Aorta (tissue), 5 donors: ENCODE results near the gene LIM2. TPM values are rescaled to one million over a fixed set of nuclear protein-coding genes. Genes with fewer than 3 reads are reported as not detected.
A peak's percentile ranks its signal among the peaks of the same experiment; 100 is the strongest.

ENCODE experiments used
- ATAC-seq: fragments of 200-7000 bp; cut with Tn5 transposase; one replicate; pipeline ENCODE4 v1.9.1; 2022; ENCODE audit warnings: moderate library complexity; ENCODE audit not compliant: low FRiP score
- DNase-seq, 2 donors: peaks; one replicate each; pipeline ENCODE4 v3.0.0-alpha.2; 2020
- H3K27ac ChIP-seq, 2 donors: one replicate each; pipeline ENCODE4 v1.5.1; 2013; ENCODE audit warnings: low read length in 2 of 2, mild to moderate bottlenecking in 2 of 2, moderate library complexity in 2 of 2, control low read depth in 1 of 2, inconsistent platforms in 1 of 2, low read depth in 1 of 2
- H3K27me3 ChIP-seq, 2 donors: one replicate each; pipeline ENCODE4 v1.6.1; 2013; ENCODE audit warnings: control low read depth in 1 of 2, low read length in 1 of 2, mild to moderate bottlenecking in 1 of 2, moderate library complexity in 1 of 2; ENCODE audit not compliant: insufficient read depth in 2 of 2, control insufficient read depth in 1 of 2
- H3K36me3 ChIP-seq, 2 donors: one replicate each; pipeline ENCODE4 v1.6.1; 2013; ENCODE audit warnings: control low read depth in 1 of 2, low read length in 1 of 2, mild to moderate bottlenecking in 1 of 2; ENCODE audit not compliant: insufficient read depth in 2 of 2, control insufficient read depth in 1 of 2
- H3K4me1 ChIP-seq, 2 donors: one replicate each; pipeline ENCODE4 v1.6.1; 2013; ENCODE audit warnings: low read length in 2 of 2, control low read depth in 1 of 2, mild to moderate bottlenecking in 1 of 2, moderate library complexity in 1 of 2; ENCODE audit not compliant: insufficient read depth in 2 of 2, control insufficient read depth in 1 of 2
- H3K4me3 ChIP-seq, 2 donors: one replicate each; pipeline ENCODE4 v1.5.1; 2013; ENCODE audit warnings: low read length in 2 of 2, control low read depth in 1 of 2, mild to moderate bottlenecking in 1 of 2
- H3K9me3 ChIP-seq: one replicate; pipeline ENCODE4 v1.6.1; 2013; ENCODE audit warnings: mild to moderate bottlenecking, low read length; ENCODE audit not compliant: control insufficient read depth
- WGBS, 2 donors: extraction: QIAGEN DNeasy Blood & Tissue Kit; methylation state at CpG; one replicate each; pipeline ENCODE4 v1.1.7; 2013; 5-methylcytosine and 5-hydroxymethylcytosine counted together
- intact Hi-C, 2 donors: fragments of 100-400 bp; cut with DNase I; formaldehyde crosslinking; loops; one replicate each; pipeline versions ENCODE4 v1.14.2 to v1.15.0; 2022
- polyA plus RNA-seq, 2 donors: library from polyadenylated mRNA; stranded (reverse); fragments of 200-250 nt; gene quantifications; one replicate each; pipeline ENCODE4 v1.2.3, GENCODE V29; 2013
- total RNA-seq, 2 donors: library from RNA; stranded (reverse); fragmentation: NEBNext Ultra II Directional; extraction: Animal tissue kit (Norgen Biotek cat#: 25700); gene quantifications; one replicate each; pipeline ENCODE4 v1.2.1, GENCODE V29; 2021
- donor health status: healthy with polysubstance abuse.
- donor health status: Bipolar disorder and iron deficiency.
- donor health status: DM: no; HTN: no; CAD: no.
- donor health status: DM: no; HTN: no; CAD: no.
- donor health status: DM: yes; HTN: yes; CAD: no.

LIM2 gene
- total and polyA plus RNA-seq, 4 donors = not detected

DNA sequence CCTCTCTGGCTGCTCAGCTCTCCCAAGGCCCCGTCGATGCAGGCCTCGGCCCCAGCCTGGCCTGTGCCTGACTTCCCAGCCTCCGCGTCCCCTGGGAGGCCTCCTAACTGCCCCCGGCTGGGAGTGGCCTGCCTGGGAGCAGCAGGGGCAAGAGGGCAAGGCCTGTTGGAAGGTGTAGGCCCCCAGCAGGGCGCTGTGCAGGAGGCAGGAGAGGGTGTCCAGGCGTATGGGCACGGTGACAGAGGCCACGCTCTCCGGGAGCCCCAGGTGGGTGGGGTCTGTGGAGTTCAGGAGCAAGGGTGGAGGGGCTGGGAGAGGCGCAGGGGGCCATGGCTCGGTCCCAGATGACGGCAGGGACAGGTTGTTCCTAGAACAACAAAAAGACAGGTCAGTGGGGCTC, 1.4 kb upstream of the LIM2 start:
- ATAC-seq (no peak), DNase-seq (no peak)
- 66 to 77% methylated on average over 11 to 14 of the region's 14 CpGs for WGBS, 2 donors
- Histone ChIP-seq H3K27ac (no peak overlapping the region), H3K4me3 (no peak overlapping the region), H3K36me3 (no peaks in the 10 kb centered on the region), H3K9me3 (no peaks in the 10 kb centered on the region), H3K4me1 (no peaks in the 10 kb centered on the region), H3K27me3 (no peaks in the 10 kb centered on the region)
- intact Hi-C loops = no loop called here

DNA sequence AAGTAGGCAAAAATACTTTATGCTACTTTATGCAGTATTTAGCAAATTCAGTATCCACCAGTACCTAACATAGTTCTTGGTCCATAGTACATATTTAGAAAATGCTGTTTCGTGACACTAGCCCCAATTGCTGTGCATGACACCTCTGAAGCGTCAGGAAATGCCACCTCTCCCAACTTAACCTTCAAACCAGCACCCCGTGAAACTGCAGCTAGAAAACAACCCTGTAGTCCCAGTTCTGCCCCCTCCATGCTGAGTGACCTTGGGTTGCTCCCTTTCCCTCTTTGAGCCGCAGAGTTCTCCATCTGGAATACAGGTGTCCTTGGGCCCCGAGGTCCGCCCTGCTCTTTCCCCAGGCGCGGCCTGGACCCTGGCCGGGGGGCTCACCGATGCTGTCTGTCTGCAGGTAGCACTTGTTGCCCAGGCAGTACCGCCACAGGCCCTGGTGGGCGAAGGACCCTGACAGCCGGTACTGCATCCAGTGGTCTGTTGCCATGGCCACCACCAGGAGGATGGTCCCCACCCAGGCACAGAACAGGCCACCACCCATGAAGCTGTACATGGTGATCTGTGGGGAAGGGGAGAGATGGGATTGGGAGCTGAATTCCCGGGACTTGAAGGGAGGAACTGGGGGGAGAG, 773 bp downstream of the LIM2 start:
- ATAC-seq (no peak), DNase-seq (no peak)
- WGBS, 2 donors = 88 to 89% methylated on average over 14 of the region's 14 CpGs
- H3K27me3 ChIP-seq = no peaks in the 10 kb centered on the region
- no peak overlapping the region for H3K4me3 ChIP-seq
- H3K4me1 ChIP-seq = no peaks in the 10 kb centered on the region
- no peaks in the 10 kb centered on the region for H3K9me3 ChIP-seq
- intact Hi-C loops = no loop called here
- H3K27ac ChIP-seq = no peak overlapping the region
- H3K36me3 ChIP-seq = no peaks in the 10 kb centered on the region

DNA sequence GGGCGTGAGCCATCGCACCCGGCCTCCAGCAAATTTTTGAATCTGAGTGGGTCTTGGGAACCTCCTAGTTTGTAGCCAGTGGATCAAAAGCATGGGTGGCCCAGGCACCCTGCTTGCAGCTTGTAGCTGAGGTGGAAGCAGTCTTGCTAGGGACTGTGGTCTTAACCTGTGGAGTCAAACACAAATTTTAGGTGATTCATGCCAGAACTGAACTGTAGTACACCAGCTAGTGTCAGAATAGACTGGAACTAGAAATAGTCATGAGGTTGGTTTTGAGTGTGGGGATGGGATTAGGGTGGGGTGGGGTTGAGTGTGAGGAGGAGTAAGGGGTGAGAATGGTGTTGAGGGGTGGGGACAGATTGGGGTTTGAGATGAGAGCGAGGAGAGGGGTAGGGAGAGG, 5.8 kb downstream of the LIM2 start:
- Histone ChIP-seq H3K9me3 (peaks cover 2% of the 10 kb centered on the region), H3K4me1 (no peaks in the 10 kb centered on the region), H3K4me3 (no peak overlapping the region), H3K27ac (no peak overlapping the region), H3K36me3 (no peaks in the 10 kb centered on the region), H3K27me3 (no peaks in the 10 kb centered on the region)
- WGBS, 2 donors = 92 to 94% methylated on average over 4 of the region's 4 CpGs
- intact Hi-C loops = no loop called here
- no peak for ATAC-seq
- no peak for DNase-seq

DNA sequence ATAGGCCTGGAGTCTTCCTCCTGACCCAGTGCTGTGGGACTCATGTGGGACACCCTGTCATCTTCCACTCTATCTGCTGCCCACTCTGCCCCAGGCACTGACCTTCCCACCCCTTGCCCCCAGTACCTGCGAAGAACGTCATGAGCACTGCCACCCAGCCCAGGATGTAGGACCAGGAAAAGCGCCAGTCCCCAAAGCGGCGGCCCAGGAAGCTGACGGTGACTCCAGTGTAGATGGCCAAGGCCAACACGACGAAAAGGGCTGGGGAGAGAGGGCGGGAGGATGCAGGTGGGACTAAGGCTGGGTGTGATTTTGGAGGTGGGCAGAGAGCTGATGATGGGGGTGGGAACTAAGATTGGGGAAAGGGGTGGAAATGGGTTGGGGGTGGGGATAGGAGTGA, 7.4 kb downstream of the LIM2 start:
- H3K27me3 ChIP-seq = no peaks in the 10 kb centered on the region
- H3K4me1 ChIP-seq = no peaks in the 10 kb centered on the region
- WGBS, 2 donors = 89 to 94% methylated on average over 9 of the region's 9 CpGs
- DNase-seq (peak in 1 of 2 donors; percentile 61), ATAC-seq (no peak)
- intact Hi-C loops = no loop called here
- H3K27ac ChIP-seq = no peak overlapping the region
- H3K36me3 ChIP-seq = no peaks in the 10 kb centered on the region
- H3K9me3 ChIP-seq = peaks cover 2% of the 10 kb centered on the region
- no peak overlapping the region for H3K4me3 ChIP-seq

DNA sequence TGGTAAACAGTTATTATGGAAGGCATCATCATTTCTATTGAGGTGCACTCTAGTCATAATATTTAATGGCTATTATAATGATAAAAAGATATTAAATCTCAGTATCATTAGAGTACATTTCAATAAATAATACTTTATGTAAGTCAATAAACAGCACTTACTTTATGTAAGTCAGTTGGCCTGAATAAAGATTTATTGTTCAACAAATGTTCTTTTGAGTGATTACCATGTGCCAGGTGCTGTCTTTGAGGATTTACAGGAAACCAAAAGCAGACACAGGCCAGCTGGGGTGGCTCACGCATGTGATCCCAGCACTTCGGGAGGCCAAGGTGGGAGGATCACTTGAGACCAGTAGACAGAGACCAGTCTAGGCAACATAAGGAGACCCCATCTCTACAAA, 10.4 kb downstream of the LIM2 start:
- Histone ChIP-seq H3K9me3 (peaks cover 2% of the 10 kb centered on the region), H3K4me3 (no peak overlapping the region), H3K36me3 (no peaks in the 10 kb centered on the region), H3K27me3 (no peaks in the 10 kb centered on the region), H3K27ac (no peak overlapping the region), H3K4me1 (no peaks in the 10 kb centered on the region)
- 89 to 91% methylated on average over 2 of the region's 2 CpGs for WGBS, 2 donors
- no peak for ATAC-seq
- intact Hi-C loops = no loop called here
- DNase-seq = peak in 1 of 2 donors; percentile 9

DNA sequence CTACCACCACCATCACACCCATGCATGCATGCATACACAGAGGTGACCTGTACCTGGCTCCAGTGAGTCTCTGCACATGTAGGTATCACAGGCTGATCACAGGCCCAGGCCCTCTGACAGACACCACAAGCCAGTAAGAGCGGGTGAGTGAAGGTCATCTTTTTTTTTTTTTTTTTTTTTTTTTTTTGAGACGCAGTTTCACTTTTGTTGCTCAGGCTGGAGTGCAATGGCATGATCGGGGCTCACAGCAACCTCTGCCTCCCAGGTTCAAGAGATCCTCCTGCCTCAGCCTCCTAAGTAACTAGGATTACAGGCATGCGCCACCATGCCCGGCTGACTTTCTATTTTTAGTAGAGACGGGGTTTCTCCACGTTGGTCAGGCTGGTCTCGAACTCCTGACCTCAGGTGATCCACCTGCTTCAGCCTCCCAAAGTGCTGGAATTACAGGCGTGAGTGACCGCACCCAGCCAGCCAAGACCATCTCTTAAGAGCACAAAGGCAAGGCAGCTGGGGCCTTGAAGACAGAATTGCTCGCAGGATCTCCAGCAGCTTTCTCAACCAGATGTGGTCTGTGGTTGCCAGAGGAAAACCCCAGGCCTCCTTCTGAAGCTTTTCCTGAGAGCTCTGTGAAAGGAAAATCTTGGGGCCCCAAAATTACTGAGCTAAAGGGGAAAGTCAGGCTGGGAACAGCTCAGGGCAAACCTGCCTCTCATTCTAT, 12.1 kb downstream of the LIM2 start:
- Histone ChIP-seq H3K4me1 (no peaks in the 10 kb centered on the region), H3K36me3 (no peaks in the 10 kb centered on the region), H3K27me3 (no peaks in the 10 kb centered on the region), H3K9me3 (no peaks in the 10 kb centered on the region), H3K4me3 (no peak overlapping the region), H3K27ac (no peak overlapping the region)
- ATAC-seq (no peak), DNase-seq (peak in 1 of 2 donors; percentile 37)
- intact Hi-C loops = no loop called here
- WGBS, 2 donors = 78 to 80% methylated on average over 11 of the region's 11 CpGs

DNA sequence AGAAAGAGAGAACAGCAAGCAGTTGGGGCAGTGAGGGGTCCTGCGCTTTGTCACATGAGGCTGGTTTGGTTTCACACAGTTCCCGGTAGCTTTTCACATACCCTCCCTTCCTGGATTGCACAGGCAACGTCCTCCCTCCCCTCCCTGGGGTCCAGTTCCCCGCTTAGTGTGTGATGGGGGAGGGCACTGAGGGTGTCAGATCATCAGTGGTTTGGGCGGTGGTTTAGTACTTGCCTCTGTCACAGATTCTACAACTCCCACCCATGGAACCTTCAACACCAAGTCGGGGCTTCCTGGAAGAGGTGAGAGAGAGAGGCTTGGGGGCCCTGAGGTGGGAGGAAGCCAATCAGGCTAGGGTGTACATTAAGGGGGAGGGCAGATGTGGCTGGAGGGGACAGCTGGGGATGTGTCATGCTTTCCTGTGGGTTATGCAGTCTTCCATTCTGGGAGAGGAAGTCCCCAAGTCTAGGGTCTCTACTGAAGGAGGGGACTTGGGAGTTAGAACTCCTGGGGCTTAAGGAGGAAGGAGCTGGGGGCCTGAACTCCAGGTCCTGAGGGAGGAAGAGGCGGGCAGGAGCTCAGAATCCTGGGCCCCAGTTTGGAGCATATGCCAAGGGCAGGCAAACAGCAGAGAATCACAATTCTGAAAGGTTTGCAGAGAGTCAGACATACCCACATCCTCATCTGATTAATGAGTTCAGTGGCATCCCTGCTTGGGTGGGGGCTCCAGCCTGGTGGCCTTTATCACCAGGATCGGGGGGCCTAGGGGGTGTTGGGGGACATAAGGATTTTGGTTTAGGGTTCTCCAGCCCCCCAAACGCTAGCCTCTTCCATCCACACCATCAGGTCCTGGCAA, 14.9 kb downstream of the LIM2 start, which contains the start of gene NKG7:
Gene NKG7 (minus strand): TSS at position 6 of the 856 bp plus-strand sequence. CDS start 119 bp downstream, outside the sequence.
- peak in 1 of 2 donors; percentile 32 for DNase-seq
- Histone ChIP-seq H3K27ac (no peak within 1 kb of the TSS), H3K36me3 (no peaks in the 10 kb centered on the region), H3K9me3 (no peaks in the 10 kb centered on the region), H3K27me3 (no peaks in the 10 kb centered on the region), H3K4me1 (no peaks in the 10 kb centered on the region), H3K4me3 (no peak within 1 kb of the TSS)
- intact Hi-C loops = no loop called here
- no peak for ATAC-seq
- WGBS, 2 donors = 44 to 49% methylated on average over 9 of the region's 9 CpGs

DNA sequence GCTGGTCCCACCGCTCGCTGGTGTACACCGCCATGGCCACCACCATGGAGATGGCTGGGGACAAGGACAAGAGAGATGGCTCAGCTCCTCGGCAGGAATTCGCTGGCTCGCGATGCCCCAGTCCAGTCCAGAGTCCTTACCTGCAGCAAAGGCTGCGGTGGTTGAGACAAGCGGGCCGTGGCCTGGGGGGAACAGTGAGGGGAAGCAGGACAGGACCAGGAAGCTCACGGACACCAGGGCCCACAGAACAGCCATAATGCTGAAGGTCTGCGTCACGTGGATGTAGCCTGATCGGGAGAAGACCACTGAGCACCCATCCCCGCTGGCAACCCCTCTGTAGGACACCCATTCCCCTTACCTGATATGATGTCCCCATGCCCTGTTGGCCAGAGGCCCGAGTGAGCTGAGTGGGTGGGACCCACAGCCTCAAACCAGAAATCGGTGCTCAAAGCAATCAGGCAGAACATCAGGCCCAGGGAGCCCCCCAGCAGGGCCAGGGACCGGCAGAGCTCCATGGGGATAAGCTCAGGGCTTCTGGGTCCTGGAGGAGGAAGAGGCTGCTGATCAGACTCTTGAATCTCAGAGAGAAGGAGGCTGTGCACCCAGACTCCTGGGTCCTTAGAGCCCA, 15.6 kb downstream of the LIM2 start:
- 82 to 87% methylated on average over 18 of the region's 18 CpGs for WGBS, 2 donors
- peak in 1 of 2 donors; percentile 73 for DNase-seq
- Histone ChIP-seq H3K9me3 (no peaks in the 10 kb centered on the region), H3K36me3 (no peaks in the 10 kb centered on the region), H3K27ac (no peak overlapping the region), H3K27me3 (no peaks in the 10 kb centered on the region), H3K4me1 (no peaks in the 10 kb centered on the region), H3K4me3 (no peak overlapping the region)
- intact Hi-C loops = no loop called here
- ATAC-seq = no peak
